ENCODE results near the gene PRDM16. TPM values are rescaled to one million over a fixed set of nuclear protein-coding genes. Genes with fewer than 3 reads are reported as not detected.

PRDM16 gene
- total RNA-seq, 1 experiment from 2014 or later = 0.17 TPM

DNA sequence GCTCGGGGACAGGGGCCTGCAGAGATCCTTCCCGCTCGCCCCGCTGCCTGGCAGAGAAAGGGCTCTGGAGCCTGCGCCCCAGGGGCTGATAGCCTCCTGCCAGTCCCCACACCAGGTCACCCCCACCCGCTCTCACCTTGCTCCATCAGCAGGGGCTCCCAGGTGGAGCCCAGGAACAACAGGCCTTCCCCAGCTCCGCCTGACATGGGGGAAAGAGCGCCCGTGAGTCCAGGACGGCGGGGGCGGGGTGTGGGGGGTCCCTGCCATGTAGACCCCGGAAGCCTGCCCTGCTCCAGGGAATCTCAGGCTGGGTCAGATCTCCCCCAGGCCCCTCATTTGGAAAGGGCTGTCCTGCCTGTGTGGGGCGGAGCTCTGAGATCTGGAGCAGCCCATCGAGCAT is 166.5 kb downstream of the PRDM16 start:
- DNase-seq = no peak
- no peak overlapping the region for H4K91ac ChIP-seq (ENCODE audit: insufficient read length, low read depth, low read length)
- no peak overlapping the region for H2BK12ac ChIP-seq (ENCODE audit: insufficient read length, low read depth, low read length)
- H3K56ac ChIP-seq (ENCODE audit: insufficient read length, low read depth, low read length) = no peak overlapping the region
- no peak overlapping the region for H3K27ac ChIP-seq (ENCODE audit: insufficient read length, low read depth, low read length)
- no peak overlapping the region for H4K5ac ChIP-seq (ENCODE audit: insufficient read length, low read depth, low read length)
- no peak overlapping the region for H3K4me3 Mint-ChIP-seq
- no peak overlapping the region for H3K23ac ChIP-seq (ENCODE audit: insufficient read length, low read depth, low read length)
- WGBS (ENCODE audit: extremely low coverage, insufficient read length, low lambda C conversion rate) = no CpG with 5 or more reads among the region's 15 CpGs
- H3K27ac Mint-ChIP-seq = no peak overlapping the region
- no peaks in the 10 kb centered on the region for H3K4me1 ChIP-seq (ENCODE audit: insufficient read depth, low read length)
- H3K4me1 Mint-ChIP-seq = peaks cover 4 to 18% of the 10 kb centered on the region in 2 experiments
- no peak overlapping the region for H2AK5ac ChIP-seq (ENCODE audit: insufficient read length, low read length)
- H2BK120ac ChIP-seq (ENCODE audit: low read depth, low read length, poor library complexity, severe bottlenecking) = no peak overlapping the region
- TF ChIP-seq, protein P1, sequence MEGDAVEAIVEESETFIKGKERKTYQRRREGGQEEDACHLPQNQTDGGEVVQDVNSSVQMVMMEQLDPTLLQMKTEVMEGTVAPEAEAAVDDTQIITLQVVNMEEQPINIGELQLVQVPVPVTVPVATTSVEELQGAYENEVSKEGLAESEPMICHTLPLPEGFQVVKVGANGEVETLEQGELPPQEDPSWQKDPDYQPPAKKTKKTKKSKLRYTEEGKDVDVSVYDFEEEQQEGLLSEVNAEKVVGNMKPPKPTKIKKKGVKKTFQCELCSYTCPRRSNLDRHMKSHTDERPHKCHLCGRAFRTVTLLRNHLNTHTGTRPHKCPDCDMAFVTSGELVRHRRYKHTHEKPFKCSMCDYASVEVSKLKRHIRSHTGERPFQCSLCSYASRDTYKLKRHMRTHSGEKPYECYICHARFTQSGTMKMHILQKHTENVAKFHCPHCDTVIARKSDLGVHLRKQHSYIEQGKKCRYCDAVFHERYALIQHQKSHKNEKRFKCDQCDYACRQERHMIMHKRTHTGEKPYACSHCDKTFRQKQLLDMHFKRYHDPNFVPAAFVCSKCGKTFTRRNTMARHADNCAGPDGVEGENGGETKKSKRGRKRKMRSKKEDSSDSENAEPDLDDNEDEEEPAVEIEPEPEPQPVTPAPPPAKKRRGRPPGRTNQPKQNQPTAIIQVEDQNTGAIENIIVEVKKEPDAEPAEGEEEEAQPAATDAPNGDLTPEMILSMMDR (conservative IDR thresholded peaks at IDR 0.05) = no peak
- no peak overlapping the region for H3K4ac ChIP-seq (ENCODE audit: low read depth, low read length)
- H3K23me2 ChIP-seq (ENCODE audit: insufficient read length, low read depth, low read length, poor library complexity, severe bottlenecking) = no peaks in the 10 kb centered on the region
- H3K36me3 Mint-ChIP-seq (ENCODE audit: insufficient read depth in 1 of 3, low read depth in 3 of 3) = no peaks in the 10 kb centered on the region
- no peak overlapping the region for H2BK15ac ChIP-seq (ENCODE audit: low read depth, low read length)
- H2BK20ac ChIP-seq (ENCODE audit: low read depth, low read length, poor library complexity, severe bottlenecking) = no peak overlapping the region
- no peaks in the 10 kb centered on the region; the same call in 1 of the 2 replicates for H3K27me3 Mint-ChIP-seq (ENCODE audit: low read depth)
- no peak overlapping the region for H3K18ac ChIP-seq (ENCODE audit: insufficient read length, low read depth, low read length)
- H3K27me3 ChIP-seq (ENCODE audit: insufficient read depth, low read length) = no peaks in the 10 kb centered on the region
- H3K79me1 ChIP-seq (ENCODE audit: insufficient read depth, low read depth, low read length, poor library complexity, severe bottlenecking) = no peaks in the 10 kb centered on the region
- no peak overlapping the region for H3K9ac ChIP-seq (ENCODE audit: extremely low read depth, insufficient read length, low read length)
- H3K14ac ChIP-seq (ENCODE audit: insufficient read depth, low read length) = no peak overlapping the region
- H4K8ac ChIP-seq (replicated peaks; ENCODE audit: insufficient read length, low read depth, low read length) = no peak overlapping the region
- no peak overlapping the region for H3K4me2 ChIP-seq (ENCODE audit: insufficient read depth, insufficient read length, low read length)
- no peak overlapping the region for H2BK5ac ChIP-seq (ENCODE audit: insufficient read length, low read length)
- H3K79me2 ChIP-seq (ENCODE audit: insufficient read depth, low read length) = no peaks in the 10 kb centered on the region
- no peaks in the 10 kb centered on the region for H3K9me3 Mint-ChIP-seq
- H3K9me3 ChIP-seq (ENCODE audit: control insufficient read depth, low read depth, low read length) = no peaks in the 10 kb centered on the region
- no peak overlapping the region for H2AFZ ChIP-seq (ENCODE audit: low read length)
- no peaks in the 10 kb centered on the region for H4K20me1 ChIP-seq (ENCODE audit: control insufficient read depth, insufficient read depth, insufficient read length)
- H3T11ph ChIP-seq (ENCODE audit: low read length) = no peak overlapping the region

All from H9 (cell line).